ENCODE measurements around the gene BACE1-AS.

- TF ChIP-seq CTCF (conservative IDR thresholded peaks at IDR 0.05; ENCODE audit: low read length) (no peak), EZH2phosphoT487 (IDR thresholded peaks at IDR 0.05; ENCODE audit: borderline replicate concordance) (no peak)
Measured at GRCh38 chr11:117278347-117278746, 12.8 kb upstream of the BACE1-AS start.
